HCT116 (cell line): ENCODE data around the gene TMEM238. TPM values are rescaled to one million over a fixed set of nuclear protein-coding genes. Genes with fewer than 3 reads are reported as not detected.

Experiments
- ATAC-seq: fragments of 200-7000 bp; cut with Tn5 transposase; 2 replicates; pipeline ENCODE4 v1.9.1; 2020; ENCODE audit warnings: mild to moderate bottlenecking, moderate library complexity
- BruUV-seq: library from RNA; stranded (reverse); fragments of 400-500 nt; replicated peaks from 2 replicates; lab custom pipeline; 2021; lab: Mats Ljungman, UMichigan
- CTCF ChIA-PET: fragments of 300-600 bp; sonication (Branson Sonifier 250); formaldehyde crosslinking; loops from one replicate; lab custom pipeline; 2021; ENCODE audit warnings: antibody characterized with exemption; lab: Charles Lee
- POLR2A ChIA-PET: fragments of 300-600, 350-600 bp; sonication (Branson Sonifier 250); formaldehyde crosslinking; loops from one replicate; lab custom pipeline; 2021; ENCODE audit warnings: antibody characterized with exemption; lab: Charles Lee
- RAD21 ChIA-PET, 2 experiments: fragments of 300-600 bp; sonication (Branson Sonifier 250); formaldehyde crosslinking; loops; one replicate each; lab custom pipeline; 2023; ENCODE audit warnings: low total read pairs in 2 of 2; ENCODE audit not compliant: uncharacterized antibody in 2 of 2, unreplicated experiment in 2 of 2, low non-redundant PET in 1 of 2; lab: Charles Lee
- DNase-seq: peaks from one replicate; pipeline ENCODE4 v3.0.0-alpha.2; 2010; ENCODE audit warnings: low read depth, low spot score
- H2AFZ ChIP-seq: fragments of 200-600 bp; shearing (Covaris generic), sonication (generic); 2 replicates; pipeline ENCODE4 v1.6.1; 2017; ENCODE audit warnings: low read depth, mixed run types, mixed read lengths, antibody characterized with exemption, low read length; ENCODE audit not compliant: poor library complexity, severe bottlenecking
- H3K27ac ChIP-seq: 2 replicates; pipeline ENCODE4 v1.5.1; 2012; ENCODE audit warnings: low read depth, low read length
- H3K27me3 ChIP-seq: fragments of 200-600 bp; sonication (generic); 2 replicates; pipeline ENCODE4 v1.6.1; 2016; ENCODE audit warnings: mixed run types, low read length, mixed read lengths; ENCODE audit not compliant: insufficient read depth
- H3K36me3 ChIP-seq, 2 experiments: fragments of 200-500 bp in 1 of 2; fragments of 200-600 bp in 1 of 2; sonication (Bioruptor generic) in 1 of 2; sonication (generic) in 1 of 2; 2 replicates each; pipeline versions ENCODE4 v1.5.1 to v1.6.1; 2014 to 2016; ENCODE audit warnings: low read length in 2 of 2, inconsistent platforms in 1 of 2, mixed read lengths in 1 of 2, mixed run types in 1 of 2; ENCODE audit not compliant: insufficient read depth in 2 of 2, control insufficient read depth in 1 of 2
- H3K4me1 ChIP-seq, 2 experiments: fragments of 200-600 bp in 1 of 2; sonication (generic) in 1 of 2; 2 replicates each; pipeline versions ENCODE4 v1.5.1 to v1.6.1; 2012 to 2017; ENCODE audit warnings: low read length in 2 of 2, inconsistent platforms in 1 of 2, mild to moderate bottlenecking in 1 of 2, mixed read lengths in 1 of 2, mixed run types in 1 of 2, moderate library complexity in 1 of 2; ENCODE audit not compliant: insufficient read depth in 2 of 2, control insufficient read depth in 1 of 2
- H3K4me2 ChIP-seq: fragments of 200-600 bp; sonication (generic); 2 replicates; pipeline ENCODE4 v1.6.1; 2017; ENCODE audit warnings: mixed run types, low read length, mixed read lengths
- H3K4me3 ChIP-seq, 2 experiments: fragments of 200-600 bp in 1 of 2; sonication (generic) in 1 of 2; replicated peaks in 1 of 2; 2 replicates each; pipeline ENCODE4 v1.5.1; 2011 to 2016; ENCODE audit warnings: low read length in 2 of 2, control low read depth in 1 of 2, low read depth in 1 of 2, mild to moderate bottlenecking in 1 of 2, mixed read lengths in 1 of 2, mixed run types in 1 of 2
- H3K79me2 ChIP-seq: fragments of 200-600 bp; sonication (generic); 2 replicates; pipeline ENCODE4 v1.6.1; 2017; ENCODE audit warnings: mild to moderate bottlenecking, mixed run types, low read length, moderate library complexity, mixed read lengths; ENCODE audit not compliant: insufficient read depth
- H3K9ac ChIP-seq: fragments of 200-600 bp; sonication (generic); 2 replicates; pipeline ENCODE4 v1.6.1; 2016; ENCODE audit warnings: low read length, mixed read lengths
- H3K9me2 ChIP-seq: fragments of 200-600 bp; sonication (generic), shearing (Covaris generic); 2 replicates; pipeline ENCODE4 v1.6.1; 2017; ENCODE audit warnings: mixed run types, mild to moderate bottlenecking, moderate library complexity; ENCODE audit not compliant: insufficient read depth
- H3K9me3 ChIP-seq, 2 experiments: fragments of 200-500 bp in 1 of 2; fragments of 200-600 bp in 1 of 2; sonication (Bioruptor generic) in 1 of 2; sonication (generic) in 1 of 2; 2 replicates each; pipeline ENCODE4 v1.6.1; 2014 to 2017; ENCODE audit warnings: low read length in 2 of 2, mixed read lengths in 2 of 2, inconsistent platforms in 1 of 2, low read depth in 1 of 2, mild to moderate bottlenecking in 1 of 2, mixed run types in 1 of 2, moderate library complexity in 1 of 2; ENCODE audit not compliant: control insufficient read depth in 1 of 2, insufficient read depth in 1 of 2
- H4K20me1 ChIP-seq: fragments of 200-600 bp; sonication (generic), shearing (Covaris generic); 2 replicates; pipeline ENCODE4 v1.6.1; 2017; ENCODE audit warnings: mixed run types, mild to moderate bottlenecking, moderate library complexity; ENCODE audit not compliant: insufficient read depth
- ATF3 ChIP-seq: IDR thresholded peaks from 2 replicates; pipeline ENCODE4 v1.6.1; 2012
- CBX3 ChIP-seq: IDR thresholded peaks from 2 replicates; pipeline ENCODE4 v1.6.1; 2012; ENCODE audit warnings: low read depth
- CEBPB ChIP-seq: IDR thresholded peaks from 2 replicates; pipeline ENCODE4 v1.6.1; 2012; ENCODE audit warnings: low read depth
- EGR1 ChIP-seq: IDR thresholded peaks from 2 replicates; pipeline ENCODE4 v1.6.1; 2012; ENCODE audit warnings: low read depth
- EZH2 ChIP-seq: fragments of 200-600 bp; sonication (generic); IDR thresholded peaks from 2 replicates; pipeline ENCODE4 v1.6.1; 2017; ENCODE audit warnings: antibody characterized with exemption, mixed run types
- EZH2phosphoT487 ChIP-seq: fragments of 200-600 bp; IDR thresholded peaks from 2 replicates; pipeline ENCODE4 v1.6.1; 2018; ENCODE audit warnings: antibody characterized with exemption, borderline replicate concordance
- JUND ChIP-seq: IDR thresholded peaks from 2 replicates; pipeline ENCODE4 v1.6.1; 2012
- MAX ChIP-seq: IDR thresholded peaks from 2 replicates; pipeline ENCODE4 v1.6.1; 2012
- POLR2AphosphoS5 ChIP-seq: IDR thresholded peaks from 2 replicates; pipeline ENCODE4 v1.6.1; 2011; ENCODE audit warnings: mild to moderate bottlenecking, low read depth, low read length, moderate library complexity
- RAD21 ChIP-seq: IDR thresholded peaks from 2 replicates; pipeline ENCODE4 v1.6.1; 2012; ENCODE audit warnings: low read depth, mild to moderate bottlenecking
- REST ChIP-seq: IDR thresholded peaks from 2 replicates; pipeline ENCODE4 v1.6.1; 2012; ENCODE audit warnings: low read depth
- SIN3A ChIP-seq: IDR thresholded peaks from 2 replicates; pipeline ENCODE4 v1.6.1; 2012; ENCODE audit warnings: low read depth
- SP1 ChIP-seq: IDR thresholded peaks from 2 replicates; pipeline ENCODE4 v1.6.1; 2012; ENCODE audit warnings: low read depth
- SRF ChIP-seq: IDR thresholded peaks from 2 replicates; pipeline ENCODE4 v1.6.1; 2012; ENCODE audit warnings: low read depth
- TCF7L2 ChIP-seq: IDR thresholded peaks from 2 replicates; pipeline ENCODE4 v1.7.0; 2011; ENCODE audit warnings: borderline replicate concordance, inconsistent platforms; ENCODE audit not compliant: insufficient read depth, insufficient read length; ENCODE audit errors: extremely low read depth
- YY1 ChIP-seq: IDR thresholded peaks from 2 replicates; pipeline ENCODE4 v1.6.1; 2011; ENCODE audit warnings: low read length, low read depth, moderate library complexity, mild to moderate bottlenecking; ENCODE audit not compliant: insufficient replicate concordance; ENCODE audit errors: extremely low read depth
- ZBTB33 ChIP-seq: IDR thresholded peaks from 2 replicates; pipeline ENCODE4 v1.6.1; 2011; ENCODE audit warnings: mild to moderate bottlenecking, low read length, moderate library complexity; ENCODE audit not compliant: insufficient replicate concordance; ENCODE audit errors: extremely low read depth
- ZFX ChIP-seq: fragments of 450-650 bp; IDR thresholded peaks from 2 replicates; pipeline ENCODE4 v1.6.1; 2017
- ZNF274 ChIP-seq: fragments of 200-500 bp; sonication (Bioruptor generic); IDR thresholded peaks from 2 replicates; pipeline ENCODE4 v1.6.1; 2014; ENCODE audit warnings: mild to moderate bottlenecking, low read depth, low read length, inconsistent platforms
- intact Hi-C: fragments of 100-400 bp; cut with micrococcal nuclease; formaldehyde crosslinking; loops from 2 replicates; pipeline ENCODE4 v1.10.0; 2022
- total RNA-seq: library from RNA; stranded (reverse); gene quantifications from one replicate; pipeline ENCODE4 v1.2.1, GENCODE V29; 2021; ENCODE audit not compliant: unreplicated experiment

Gene TMEM238
- total RNA-seq, 1 experiment from 2014 or later = 21.0 TPM

- no peaks in the 10 kb centered on the region for H4K20me1 ChIP-seq
- H3K27me3 ChIP-seq = no peaks in the 10 kb centered on the region
- intact Hi-C loops = no loop called here
- ChIA-PET POLR2A (no interaction called here), CTCF (interaction anchor here (1.2 kb wide), 1 partner anchor 45 kb away, joined by 3 read pairs; no protein-coding TSS in a partner anchor), RAD21 (no interaction called here)
- H3K36me3 ChIP-seq = peaks cover 4 to 5% of the 10 kb centered on the region in 2 experiments; a peak in 3 of 4 replicates
- peak overlapping the region; percentile 31; the same call in 1 of the 2 replicates for H3K27ac ChIP-seq
- H2AFZ ChIP-seq = no peak overlapping the region
- H3K4me1 ChIP-seq = peaks cover 10 to 30% of the 10 kb centered on the region in 2 experiments; a peak in 3 of 4 replicates
- TF ChIP-seq CBX3 (no peak), CEBPB (no peak), POLR2AphosphoS5 (no peak), TCF7L2 (no peak), MAX (no peak), ZNF274 (no peak), ZFX (no peak), YY1 (no peak), REST (no peak), EZH2phosphoT487 (no peak), SRF (no peak), JUND (no peak), ZBTB33 (no peak), EGR1 (no peak), EZH2 (no peak), SP1 (no peak), SIN3A (no peak), RAD21 (no peak), ATF3 (no peak)
- no TSS peak for BruUV-seq
- no peak overlapping the region for H3K9ac ChIP-seq
- H3K9me3 ChIP-seq = no peaks in the 10 kb centered on the region
- ATAC-seq (no peak), DNase-seq (no peak)
- no peak overlapping the region for H3K4me3 ChIP-seq
- peak overlapping the region; percentile 17; the same call in 1 of the 2 replicates for H3K4me2 ChIP-seq
- H3K9me2 ChIP-seq = no peaks in the 10 kb centered on the region
- H3K79me2 ChIP-seq = no peaks in the 10 kb centered on the region
These were observed 38.0 kb downstream of the TMEM238 start for GRCh38 chr19:55345818-55346724.
